GM10847 (cell line): Measurements from ENCODE around the gene ALKBH2.

Experiments used
- POLR2A ChIP-seq: IDR thresholded peaks from 2 replicates; pipeline ENCODE4 v1.6.1; 2011; ENCODE audit not compliant: insufficient read length; ENCODE audit errors: extremely low read depth

The ALKBH2 gene

GRCh38 chr12:109097435-109098182 is 4.3 kb upstream of the ALKBH2 start, which contains the start of gene UNG:
Gene UNG, plus strand, starts transcription at chr12:109097597. Its CDS starts 83 bp downstream, at chr12:109097680.
- peak; percentile 32 for TF ChIP-seq POLR2A

GRCh38 chr12:109097140-109097434 is 3.8 kb upstream of the ALKBH2 start:
- TF ChIP-seq POLR2A: no peak

GRCh38 chr12:109092497-109093021 is 713 bp downstream of the ALKBH2 start:
- TF ChIP-seq POLR2A: no peak

GRCh38 chr12:109089683-109090082 is 3.6 kb downstream of the ALKBH2 start:
- TF ChIP-seq POLR2A: no peak

- TF ChIP-seq POLR2A: no peak
These were observed 4.5 kb downstream of the ALKBH2 start for GRCh38 chr12:109088818-109089217.

- TF ChIP-seq POLR2A: no peak
These were observed 6.0 kb downstream of the ALKBH2 start for GRCh38 chr12:109087250-109087649.

- TF ChIP-seq POLR2A: no peak
These were observed 7.7 kb downstream of the ALKBH2 start for GRCh38 chr12:109085590-109085989.

- TF ChIP-seq POLR2A: no peak
These were observed 8.8 kb downstream of the ALKBH2 start for GRCh38 chr12:109084425-109084824.

GRCh38 chr12:109082751-109083150 is 10.5 kb downstream of the ALKBH2 start:
- TF ChIP-seq POLR2A: no peak

- TF ChIP-seq POLR2A: no peak
These were observed 18.4 kb downstream of the ALKBH2 start for GRCh38 chr12:109074866-109075265.

GRCh38 chr12:109069307-109070271 is 23.7 kb downstream of the ALKBH2 start:
- TF ChIP-seq POLR2A: no peak

GRCh38 chr12:109065853-109066193 is 27.4 kb downstream of the ALKBH2 start:
- TF ChIP-seq POLR2A: no peak

GRCh38 chr12:109065154-109065852 is 28.0 kb downstream of the ALKBH2 start:
- no peak for TF ChIP-seq POLR2A

- no peak for TF ChIP-seq POLR2A
These were observed 29.1 kb downstream of the ALKBH2 start for GRCh38 chr12:109064143-109064542.

GRCh38 chr12:109058773-109059172 is 34.5 kb downstream of the ALKBH2 start:
- no peak for TF ChIP-seq POLR2A
